ELR (cell line): ENCODE data around the gene RAX2.

Experiments
- DNase-seq: peaks from one replicate; pipeline ENCODE4 v3.0.0-alpha.2; 2015; ENCODE audit warnings: low read depth

RAX2 gene

GRCh38 chr19:3778104-3778867, 6.3 kb upstream of the RAX2 start:
- no peak for DNase-seq

DNA sequence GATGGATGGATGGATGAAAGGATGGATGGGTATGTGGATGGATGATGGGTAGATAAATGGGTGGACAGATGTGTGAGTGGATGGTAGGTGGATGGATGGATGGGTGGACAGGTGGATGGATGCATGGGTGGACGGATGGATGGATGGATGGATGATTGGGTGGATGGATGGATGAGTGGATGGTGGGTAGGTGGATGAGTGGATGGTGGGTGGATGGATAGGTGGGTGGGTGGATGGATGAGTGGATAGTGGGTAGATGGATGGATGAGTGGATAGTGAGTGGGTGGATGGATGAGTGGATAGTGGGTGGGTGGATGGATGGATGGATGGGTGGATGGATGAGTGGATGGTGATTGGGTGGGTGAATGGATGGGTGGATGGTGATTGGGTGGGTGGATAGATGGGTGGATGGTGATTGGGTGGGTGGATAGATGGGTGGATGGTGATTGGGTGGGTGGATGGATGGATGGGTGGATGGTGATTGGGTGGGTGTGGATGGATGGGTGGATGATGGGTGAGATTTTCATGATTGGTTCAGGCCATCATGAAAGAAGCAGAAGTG, 4.5 kb upstream of the RAX2 start:
- DNase-seq: no peak

GRCh38 chr19:3775831-3776230, 3.8 kb upstream of the RAX2 start:
- DNase-seq: no peak

DNA sequence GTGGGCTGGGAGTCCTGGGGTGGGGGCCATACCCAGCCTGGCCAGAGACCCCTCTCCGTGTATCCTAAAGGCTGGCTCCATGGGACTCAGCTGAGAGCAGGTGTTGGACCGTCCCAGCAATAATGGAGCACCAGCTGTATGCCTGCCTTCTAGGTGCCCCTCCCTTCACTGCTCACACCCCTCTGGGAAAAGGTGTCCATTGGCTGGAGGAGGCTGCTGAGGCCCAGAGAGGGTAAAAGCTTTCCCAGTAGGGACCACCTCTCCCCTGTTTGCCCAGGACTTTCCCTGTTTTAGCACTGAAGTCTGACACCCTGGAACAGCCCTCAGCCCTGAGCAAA, 3.3 kb upstream of the RAX2 start:
- DNase-seq: no peak

DNA sequence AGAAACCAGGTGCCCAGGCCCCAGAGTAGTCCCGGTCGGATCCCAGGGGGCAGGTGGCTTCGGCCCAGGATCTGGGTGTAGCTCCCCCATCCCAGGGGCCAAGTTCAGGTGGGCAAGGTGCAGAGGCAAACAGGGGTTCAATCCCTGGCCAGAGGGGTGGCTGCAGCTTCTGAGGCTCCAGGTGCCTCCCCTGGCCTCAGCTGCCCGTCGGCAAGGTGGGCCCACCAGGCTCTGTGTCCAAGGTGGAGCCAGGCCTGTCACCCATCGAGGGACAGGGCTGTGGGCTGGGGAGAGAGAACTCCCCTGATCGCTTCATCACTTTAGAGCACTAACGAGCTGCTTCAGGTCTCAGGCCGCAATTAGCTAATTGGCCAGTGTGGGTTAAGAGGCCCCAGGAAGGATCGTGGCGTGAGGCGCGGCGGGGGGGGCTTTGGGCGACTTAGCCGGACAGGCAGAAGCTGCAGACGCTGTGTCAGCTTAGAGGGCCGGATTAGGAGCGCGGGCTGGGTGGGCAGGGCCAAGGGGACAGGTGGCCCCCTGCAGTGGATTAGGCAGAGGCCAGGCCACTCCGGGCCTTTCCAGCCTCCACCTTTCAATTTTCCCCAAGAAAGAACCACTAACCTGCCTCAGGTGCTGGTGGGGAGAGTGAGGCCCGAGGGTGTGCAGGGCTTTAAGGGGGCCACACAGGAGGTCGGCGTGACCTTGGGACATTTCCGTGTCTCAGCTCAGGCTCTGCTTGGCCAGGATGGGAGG, 2.8 kb upstream of the RAX2 start:
- no peak for DNase-seq

DNA sequence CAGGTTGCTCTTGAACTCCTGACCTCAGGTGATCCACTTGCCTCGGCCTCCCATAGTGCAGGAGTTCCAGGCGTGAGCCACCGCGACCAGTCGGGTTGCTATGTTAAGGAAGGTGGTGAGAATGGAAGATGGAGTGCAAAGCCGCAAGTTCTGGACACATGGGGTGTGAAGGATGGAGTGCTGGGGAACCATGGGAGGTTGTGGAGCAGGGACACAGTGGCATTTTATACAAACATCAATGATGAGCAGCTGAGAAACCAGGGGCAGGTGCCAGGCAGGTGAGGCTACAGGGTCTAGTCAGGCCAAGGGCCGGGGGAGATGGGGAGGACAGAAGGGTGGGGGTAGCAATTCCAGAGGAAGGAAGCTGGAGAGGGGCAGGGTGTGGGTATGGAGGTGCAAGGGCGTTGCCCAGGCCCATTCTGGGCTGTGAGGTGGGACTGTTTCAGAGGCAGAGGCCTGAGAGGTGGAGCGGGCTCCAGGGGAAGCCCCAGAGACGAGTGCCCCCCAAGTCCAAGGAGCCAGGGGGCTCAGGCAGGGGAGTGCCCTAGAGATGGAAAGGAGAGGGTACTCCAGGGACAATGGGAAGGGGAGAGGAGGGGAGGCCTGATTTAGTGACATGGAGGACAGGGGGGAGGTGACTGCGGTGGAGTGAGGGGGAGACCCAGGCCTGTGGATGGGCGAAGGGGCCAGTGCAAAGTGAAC, 1.9 kb upstream of the RAX2 start:
- DNase-seq: no peak

GRCh38 chr19:3771000-3771905, 775 bp downstream of the RAX2 start:
- DNase-seq: no peak

- DNase-seq: no peak
Measured at GRCh38 chr19:3770136-3770999, 1.7 kb downstream of the RAX2 start.

GRCh38 chr19:3769494-3769893, 2.5 kb downstream of the RAX2 start:
- no peak for DNase-seq

GRCh38 chr19:3768748-3769099, 3.3 kb downstream of the RAX2 start:
- no peak for DNase-seq

DNA sequence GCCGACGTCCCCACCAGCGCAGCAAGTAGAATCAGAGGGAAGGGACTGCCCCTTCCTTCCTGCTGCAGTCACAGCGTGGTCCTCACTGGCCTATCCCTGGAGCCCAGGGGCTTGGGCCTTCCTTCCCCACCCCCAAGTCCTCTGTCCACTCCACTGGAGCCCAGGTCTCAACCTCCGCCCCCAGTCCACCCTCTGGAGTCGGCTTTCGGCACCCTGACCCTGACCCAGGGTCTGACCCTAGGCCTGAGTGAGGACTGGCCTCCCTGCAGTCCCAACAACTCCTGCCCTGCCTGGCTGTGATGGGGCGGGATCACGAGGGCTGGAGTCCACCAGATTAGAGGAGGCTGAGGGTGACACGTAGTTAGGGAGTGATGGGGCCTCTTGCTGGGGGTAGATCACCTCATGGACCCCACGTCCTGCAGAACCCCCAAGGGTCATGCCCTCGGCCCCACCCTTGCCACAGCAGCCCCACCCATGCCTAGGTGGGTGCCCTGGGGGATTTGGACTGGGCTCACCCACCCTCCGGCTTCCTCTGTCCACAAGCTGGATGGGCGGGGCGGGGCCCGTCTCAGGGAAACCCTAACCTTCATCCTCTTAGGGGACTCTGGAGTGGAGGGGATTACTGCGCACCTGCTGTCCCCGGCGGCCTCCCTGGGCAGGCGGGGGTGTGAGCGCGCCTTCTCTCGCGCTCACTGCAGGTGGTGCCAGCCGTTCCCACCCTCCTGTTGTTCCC, 3.8 kb downstream of the RAX2 start:
- DNase-seq: no peak

GRCh38 chr19:3767050-3767449, 5.0 kb downstream of the RAX2 start:
- DNase-seq: no peak

DNA sequence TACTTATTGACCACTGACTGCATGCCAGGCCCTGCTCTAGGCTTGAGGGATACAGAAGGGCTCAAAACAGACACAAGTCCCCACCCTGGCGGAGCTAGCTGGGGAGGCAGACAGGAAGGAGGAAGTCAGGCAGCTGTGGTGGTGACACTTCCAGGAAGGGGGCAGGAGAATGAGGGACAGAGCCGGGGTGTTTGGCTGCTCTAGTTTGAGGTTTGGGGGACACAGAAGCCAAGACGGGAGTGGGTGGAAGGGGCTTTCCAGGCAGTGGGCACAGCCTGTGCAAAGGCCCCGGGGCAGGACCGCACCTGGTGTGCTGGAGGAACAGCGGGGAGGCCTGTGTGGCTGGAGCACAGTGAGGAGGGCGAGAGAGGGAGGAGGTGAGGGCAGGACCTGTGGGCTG, 5.5 kb downstream of the RAX2 start:
- DNase-seq: no peak

GRCh38 chr19:3765757-3766156, 6.3 kb downstream of the RAX2 start:
- peak; percentile 56 for DNase-seq

DNA sequence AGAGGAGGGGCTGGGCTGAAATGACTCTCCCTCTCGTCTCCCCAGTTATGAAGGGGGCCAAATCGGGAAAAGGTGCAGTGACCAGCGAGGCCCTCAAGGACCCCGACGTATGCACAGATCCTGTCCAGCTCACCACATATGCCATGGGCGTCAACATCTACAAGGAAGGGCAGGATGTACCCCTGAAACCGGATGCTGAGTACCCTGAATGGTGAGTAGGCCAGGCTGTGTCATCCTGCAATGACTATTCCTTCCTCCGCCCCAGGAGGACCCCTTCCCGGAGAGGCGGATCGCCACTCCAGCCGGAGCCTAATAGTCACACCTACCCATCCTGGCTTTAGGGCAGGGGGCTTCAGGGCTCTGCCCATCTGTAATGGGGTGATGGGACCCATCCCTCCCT, 6.9 kb downstream of the RAX2 start:
- DNase-seq: peak; percentile 74

- DNase-seq: peak; percentile 98
Measured at GRCh38 chr19:3762501-3763459, 9.2 kb downstream of the RAX2 start, which contains the start of gene MRPL54. MRPL54 (plus strand) TSS chr19:3762682; CDS start chr19:3762701, 19 bp downstream.

DNA sequence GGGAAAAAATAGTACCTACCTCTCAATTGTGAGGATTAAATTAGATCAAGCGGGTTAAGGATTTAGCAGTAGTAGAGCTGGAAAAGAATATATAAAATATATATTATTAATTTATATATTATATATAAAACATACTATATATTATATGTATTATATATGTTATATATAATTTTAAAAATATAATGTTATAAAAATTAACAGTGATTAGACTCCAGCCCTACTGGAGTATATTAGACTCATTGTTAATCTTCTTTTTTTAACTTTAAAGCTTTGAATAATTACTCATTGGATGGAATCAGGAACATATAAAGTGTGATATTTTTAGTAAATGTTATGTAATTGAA, 9.9 kb downstream of the RAX2 start:
- DNase-seq: no peak

DNA sequence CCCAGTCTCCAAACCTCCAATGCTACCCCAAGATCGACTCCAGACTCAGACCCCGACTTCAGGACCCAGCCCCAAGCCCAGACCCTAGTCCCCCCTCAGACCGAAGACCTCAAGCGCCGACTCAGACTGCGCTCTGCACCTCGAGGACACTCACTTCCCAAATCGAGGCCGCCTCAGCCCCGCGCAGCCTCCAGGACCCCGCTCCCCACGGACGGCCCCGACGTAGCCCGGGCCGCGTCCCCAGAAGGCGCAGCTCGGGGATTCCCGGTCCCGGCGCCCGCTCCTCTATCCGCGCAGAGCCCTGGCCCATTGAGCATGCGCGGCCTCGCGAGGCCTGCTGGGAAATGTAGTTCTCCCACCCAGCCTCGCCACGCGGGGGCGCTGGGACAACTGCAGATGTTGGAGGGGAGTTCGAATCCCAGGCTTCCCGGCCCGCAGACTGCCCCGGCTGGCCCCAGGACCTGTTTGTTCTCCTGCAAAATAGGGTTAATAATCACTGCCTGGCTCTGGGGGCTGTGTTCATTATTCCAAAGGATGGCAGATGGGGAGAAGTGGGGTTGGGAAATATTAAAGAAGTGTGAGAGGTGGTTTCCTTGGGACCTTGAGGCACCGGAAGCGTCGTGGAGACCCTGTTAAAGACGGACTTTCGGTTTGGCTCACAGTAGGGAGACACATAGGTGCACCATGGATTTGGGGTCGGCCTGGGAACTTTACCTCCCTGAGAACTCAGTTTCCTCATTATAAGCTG, 10.5 kb downstream of the RAX2 start, which contains the start of gene APBA3:
APBA3 (minus strand) TSS at position 311 of the 748 bp plus-strand sequence. CDS start 1,428 bp downstream, outside the sequence.
- DNase-seq: peak; percentile 91
